ENCODE measurements around the gene CCDC57. TPM values are rescaled to one million over a fixed set of nuclear protein-coding genes. Genes with fewer than 3 reads are reported as not detected.
A peak's percentile ranks its signal among the peaks of the same experiment; 100 is the strongest.

CCDC57 gene
- total RNA-seq, 4 donors from 2014 or later = 7.9 to 22.1 (median 9.8) TPM

DNA sequence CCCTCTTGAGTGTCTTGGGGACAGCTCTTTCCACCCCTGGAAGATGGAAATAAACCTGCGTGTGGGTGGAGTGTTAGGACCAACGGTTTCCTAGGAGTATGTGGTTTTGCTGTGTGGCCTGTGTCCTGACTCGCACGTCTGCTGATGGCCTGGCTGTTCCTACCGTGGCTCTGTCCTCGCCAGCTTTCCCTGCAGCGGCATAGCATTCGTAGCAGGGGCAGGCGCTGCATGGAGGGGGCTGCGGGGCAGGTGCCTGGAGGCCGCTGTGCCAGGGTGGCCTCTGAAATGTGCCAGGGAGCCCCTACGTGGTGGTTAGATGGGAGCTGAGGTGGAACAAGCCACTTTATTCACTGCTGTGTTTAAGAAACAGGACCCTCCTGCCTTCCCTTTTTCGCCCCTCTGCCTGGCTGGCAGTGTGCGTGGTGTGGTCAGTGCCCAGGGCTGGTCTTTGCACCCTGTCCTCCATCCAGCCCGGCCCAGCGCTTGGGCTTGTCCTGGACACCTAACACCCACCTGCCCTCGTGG, 26.8 kb upstream of the CCDC57 start:
- WGBS, 2 donors = 54 to 70% methylated on average over 7 to 11 of the region's 17 CpGs
- no peak for TF ChIP-seq POLR2A (IDR thresholded peaks at IDR 0.05)
- TF ChIP-seq, protein P1, sequence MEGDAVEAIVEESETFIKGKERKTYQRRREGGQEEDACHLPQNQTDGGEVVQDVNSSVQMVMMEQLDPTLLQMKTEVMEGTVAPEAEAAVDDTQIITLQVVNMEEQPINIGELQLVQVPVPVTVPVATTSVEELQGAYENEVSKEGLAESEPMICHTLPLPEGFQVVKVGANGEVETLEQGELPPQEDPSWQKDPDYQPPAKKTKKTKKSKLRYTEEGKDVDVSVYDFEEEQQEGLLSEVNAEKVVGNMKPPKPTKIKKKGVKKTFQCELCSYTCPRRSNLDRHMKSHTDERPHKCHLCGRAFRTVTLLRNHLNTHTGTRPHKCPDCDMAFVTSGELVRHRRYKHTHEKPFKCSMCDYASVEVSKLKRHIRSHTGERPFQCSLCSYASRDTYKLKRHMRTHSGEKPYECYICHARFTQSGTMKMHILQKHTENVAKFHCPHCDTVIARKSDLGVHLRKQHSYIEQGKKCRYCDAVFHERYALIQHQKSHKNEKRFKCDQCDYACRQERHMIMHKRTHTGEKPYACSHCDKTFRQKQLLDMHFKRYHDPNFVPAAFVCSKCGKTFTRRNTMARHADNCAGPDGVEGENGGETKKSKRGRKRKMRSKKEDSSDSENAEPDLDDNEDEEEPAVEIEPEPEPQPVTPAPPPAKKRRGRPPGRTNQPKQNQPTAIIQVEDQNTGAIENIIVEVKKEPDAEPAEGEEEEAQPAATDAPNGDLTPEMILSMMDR (IDR thresholded peaks at IDR 0.05) = no peak
- peak overlapping the region; percentile 62 to 86 (median 74) for H3K27ac ChIP-seq

DNA sequence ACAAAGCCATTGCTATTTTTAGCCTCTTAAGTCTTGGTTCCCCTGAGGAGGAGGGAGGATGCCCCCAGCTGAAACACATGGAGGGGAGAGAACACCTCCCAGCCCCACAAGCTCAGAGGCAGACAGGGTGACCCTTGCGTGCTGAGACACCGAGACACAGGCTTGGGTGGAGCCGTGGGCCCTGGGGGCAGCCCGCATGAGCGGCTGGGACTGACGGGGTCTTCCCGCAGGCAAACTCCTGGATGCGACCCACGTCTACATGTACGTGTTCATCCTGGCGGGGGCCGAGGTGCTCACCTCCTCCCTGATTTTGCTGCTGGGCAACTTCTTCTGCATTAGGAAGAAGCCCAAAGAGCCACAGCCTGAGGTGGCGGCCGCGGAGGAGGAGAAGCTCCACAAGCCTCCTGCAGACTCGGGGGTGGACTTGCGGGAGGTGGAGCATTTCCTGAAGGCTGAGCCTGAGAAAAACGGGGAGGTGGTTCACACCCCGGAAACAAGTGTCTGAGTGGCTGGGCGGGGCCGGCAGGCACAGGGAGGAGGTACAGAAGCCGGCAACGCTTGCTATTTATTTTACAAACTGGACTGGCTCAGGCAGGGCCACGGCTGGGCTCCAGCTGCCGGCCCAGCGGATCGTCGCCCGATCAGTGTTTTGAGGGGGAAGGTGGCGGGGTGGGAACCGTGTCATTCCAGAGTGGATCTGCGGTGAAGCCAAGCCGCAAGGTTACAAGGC, 26.0 kb upstream of the CCDC57 start:
- intact Hi-C loops (cut with DNase I) = loop anchor here (5.0 kb wide), 1 partner anchor 84 kb away; no protein-coding TSS in a partner anchor
- H3K4me1 ChIP-seq = peaks cover 75 to 98% (median 78%) of the 10 kb centered on the region in 3 donors
- DNase-seq = no peak

More for the DNA sequence above, 26.8 kb upstream of the CCDC57 start:
- Histone ChIP-seq H3K36me3 (peaks cover 12 to 61% (median 17%) of the 10 kb centered on the region in 3 donors), H3K4me3 (peak overlapping the region in 1 of 4 donors; percentile 56), H3K9me3 (no peaks in the 10 kb centered on the region), H3K4me1 (peaks cover 77 to 99% (median 77%) of the 10 kb centered on the region in 3 donors), H3K27me3 (no peaks in the 10 kb centered on the region)
- no peak for DNase-seq
- intact Hi-C loops (cut with DNase I) = loop anchor here (5.0 kb wide), 1 partner anchor 83 kb away; no protein-coding TSS in a partner anchor

DNA sequence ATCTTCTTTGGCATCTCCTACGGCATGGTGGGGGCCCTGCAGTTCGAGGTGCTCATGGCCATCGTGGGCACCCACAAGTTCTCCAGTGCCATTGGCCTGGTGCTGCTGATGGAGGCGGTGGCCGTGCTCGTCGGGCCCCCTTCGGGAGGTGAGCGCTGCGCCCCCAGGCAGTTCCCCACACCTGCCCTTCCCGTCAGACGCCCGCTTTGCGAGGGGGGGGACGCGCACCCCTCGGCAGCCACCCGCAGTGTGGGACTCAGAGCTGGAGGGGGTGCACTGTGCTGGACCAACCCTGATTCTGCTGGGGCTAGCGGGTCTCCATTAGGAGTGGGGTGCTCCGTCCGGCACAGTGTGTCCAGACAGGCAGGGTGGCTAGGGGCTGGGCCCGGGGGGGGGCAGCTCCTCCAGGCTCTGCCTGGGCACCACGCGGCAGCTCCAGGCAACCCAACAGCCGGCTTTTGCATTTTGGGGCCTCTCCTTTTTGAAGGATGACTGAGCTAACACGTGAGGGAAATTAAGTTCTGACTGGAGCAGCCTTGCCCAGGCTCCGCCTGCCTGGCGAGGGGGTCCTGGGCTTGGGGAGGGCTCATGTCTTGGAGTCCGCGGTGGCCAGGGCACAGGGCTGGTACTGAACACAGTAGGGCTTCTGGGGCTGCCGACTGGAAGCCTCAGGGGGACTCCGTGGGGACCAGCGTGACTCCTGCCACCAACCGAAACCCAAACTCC, 25.3 kb upstream of the CCDC57 start:
- no peak for DNase-seq
- peak overlapping the region; percentile 62 to 86 (median 74) for H3K27ac ChIP-seq
- intact Hi-C loops (cut with DNase I) = loop anchor here (5.0 kb wide), 1 partner anchor 84 kb away; no protein-coding TSS in a partner anchor
- TF ChIP-seq, protein P1 (IDR thresholded peaks at IDR 0.05) = no peak
- no peak for TF ChIP-seq POLR2A (IDR thresholded peaks at IDR 0.05)
- H3K4me1 ChIP-seq = peaks cover 67 to 98% (median 72%) of the 10 kb centered on the region in 3 donors
- H3K27me3 ChIP-seq = no peaks in the 10 kb centered on the region
- whole genome bisulfite sequencing, 2 donors = 28 to 90% methylated on average over 2 to 8 of the region's 34 CpGs
- H3K4me3 ChIP-seq = peak overlapping the region in 3 of 4 donors; percentile 16 to 56 (median 26)
- peaks cover 0 to 45% (median 6%) of the 10 kb centered on the region in 3 donors for H3K36me3 ChIP-seq
- H3K9me3 ChIP-seq = no peaks in the 10 kb centered on the region

More for the DNA sequence above, 26.0 kb upstream of the CCDC57 start:
- Histone ChIP-seq H3K9me3 (no peaks in the 10 kb centered on the region), H3K27ac (peak overlapping the region; percentile 62 to 86 (median 74)), H3K36me3 (peaks cover 5 to 53% (median 11%) of the 10 kb centered on the region in 3 donors), H3K27me3 (no peaks in the 10 kb centered on the region), H3K4me3 (peak overlapping the region; percentile 9 to 56 (median 21))
- whole genome bisulfite sequencing, 2 donors = 18 to 25% methylated on average over 15 to 26 of the region's 33 CpGs
- peak in 2 of 4 donors; percentile 47 to 53 for TF ChIP-seq POLR2A (IDR thresholded peaks at IDR 0.05)
- TF ChIP-seq, protein P1 (IDR thresholded peaks at IDR 0.05) = peak in 1 of 6 experiments; percentile 17

DNA sequence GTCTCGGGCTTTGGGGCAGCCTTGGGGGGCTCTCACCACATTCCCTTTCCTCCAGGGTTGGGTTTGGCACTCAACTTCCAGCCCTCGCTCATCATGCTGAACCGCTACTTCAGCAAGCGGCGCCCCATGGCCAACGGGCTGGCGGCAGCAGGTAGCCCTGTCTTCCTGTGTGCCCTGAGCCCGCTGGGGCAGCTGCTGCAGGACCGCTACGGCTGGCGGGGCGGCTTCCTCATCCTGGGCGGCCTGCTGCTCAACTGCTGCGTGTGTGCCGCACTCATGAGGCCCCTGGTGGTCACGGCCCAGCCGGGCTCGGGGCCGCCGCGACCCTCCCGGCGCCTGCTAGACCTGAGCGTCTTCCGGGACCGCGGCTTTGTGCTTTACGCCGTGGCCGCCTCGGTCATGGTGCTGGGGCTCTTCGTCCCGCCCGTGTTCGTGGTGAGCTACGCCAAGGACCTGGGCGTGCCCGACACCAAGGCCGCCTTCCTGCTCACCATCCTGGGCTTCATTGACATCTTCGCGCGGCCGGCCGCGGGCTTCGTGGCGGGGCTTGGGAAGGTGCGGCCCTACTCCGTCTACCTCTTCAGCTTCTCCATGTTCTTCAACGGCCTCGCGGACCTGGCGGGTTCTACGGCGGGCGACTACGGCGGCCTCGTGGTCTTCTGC, 24.6 kb upstream of the CCDC57 start:
- peaks cover 64 to 98% (median 69%) of the 10 kb centered on the region in 3 donors for H3K4me1 ChIP-seq
- no peaks in the 10 kb centered on the region for H3K9me3 ChIP-seq
- DNase-seq = no peak
- H3K27me3 ChIP-seq = no peaks in the 10 kb centered on the region
- 95% methylated on average over 28 to 37 of the region's 59 CpGs for WGBS, 2 donors
- intact Hi-C loops (cut with DNase I) = loop anchor here (5.0 kb wide), 1 partner anchor 85 kb away; no protein-coding TSS in a partner anchor
- H3K36me3 ChIP-seq = peaks cover 0 to 38% (median 6%) of the 10 kb centered on the region in 3 donors
- H3K27ac ChIP-seq = peak overlapping the region in 3 of 4 donors; percentile 31 to 69 (median 68)
- TF ChIP-seq, protein P1 (IDR thresholded peaks at IDR 0.05) = no peak
- TF ChIP-seq POLR2A (IDR thresholded peaks at IDR 0.05) = no peak
- no peak overlapping the region for H3K4me3 ChIP-seq

Data from esophagus squamous epithelium (tissue), 5 donors.